ENCODE data around the gene ARHGAP30.

Gene ARHGAP30

GRCh38 chr1:161013488-161014230 lies 56.0 kb downstream of the ARHGAP30 start:
- no peaks in the 10 kb centered on the region for H3K9me3 ChIP-seq (ENCODE audit: control insufficient read depth, insufficient read depth, low read length)
- H3K4me3 ChIP-seq (ENCODE audit: low read length), result peak overlapping the region; percentile 64
- TF ChIP-seq EZH2phosphoT487 (IDR thresholded peaks at IDR 0.05; ENCODE audit: borderline replicate concordance, low read length), result no peak
- TF ChIP-seq, protein P1, sequence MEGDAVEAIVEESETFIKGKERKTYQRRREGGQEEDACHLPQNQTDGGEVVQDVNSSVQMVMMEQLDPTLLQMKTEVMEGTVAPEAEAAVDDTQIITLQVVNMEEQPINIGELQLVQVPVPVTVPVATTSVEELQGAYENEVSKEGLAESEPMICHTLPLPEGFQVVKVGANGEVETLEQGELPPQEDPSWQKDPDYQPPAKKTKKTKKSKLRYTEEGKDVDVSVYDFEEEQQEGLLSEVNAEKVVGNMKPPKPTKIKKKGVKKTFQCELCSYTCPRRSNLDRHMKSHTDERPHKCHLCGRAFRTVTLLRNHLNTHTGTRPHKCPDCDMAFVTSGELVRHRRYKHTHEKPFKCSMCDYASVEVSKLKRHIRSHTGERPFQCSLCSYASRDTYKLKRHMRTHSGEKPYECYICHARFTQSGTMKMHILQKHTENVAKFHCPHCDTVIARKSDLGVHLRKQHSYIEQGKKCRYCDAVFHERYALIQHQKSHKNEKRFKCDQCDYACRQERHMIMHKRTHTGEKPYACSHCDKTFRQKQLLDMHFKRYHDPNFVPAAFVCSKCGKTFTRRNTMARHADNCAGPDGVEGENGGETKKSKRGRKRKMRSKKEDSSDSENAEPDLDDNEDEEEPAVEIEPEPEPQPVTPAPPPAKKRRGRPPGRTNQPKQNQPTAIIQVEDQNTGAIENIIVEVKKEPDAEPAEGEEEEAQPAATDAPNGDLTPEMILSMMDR (IDR thresholded peaks at IDR 0.05; ENCODE audit: low read depth, low read length, poor library complexity, severe bottlenecking), result no peak
- peaks cover 6% of the 10 kb centered on the region for H3F3A ChIP-seq (ENCODE audit: control insufficient read depth, insufficient read depth)
- H4K20me1 ChIP-seq (ENCODE audit: control insufficient read depth, insufficient read depth, low read depth, low read length), result no peaks in the 10 kb centered on the region
- peak overlapping the region; percentile 87 for H3K4me2 ChIP-seq (ENCODE audit: low read length)
- no peaks in the 10 kb centered on the region for H3K27me3 ChIP-seq (ENCODE audit: control insufficient read depth, low read length)
- peaks cover 26% of the 10 kb centered on the region for H3K4me1 ChIP-seq (ENCODE audit: control insufficient read depth, low read length)
- H3K79me2 ChIP-seq (ENCODE audit: control insufficient read depth, low read length), result peaks cover 11% of the 10 kb centered on the region; the same call in 1 of the 2 replicates
- H3K36me3 ChIP-seq (ENCODE audit: control insufficient read depth, low read length), result 0 out of 2 replicates have a peak, but pooled peaks cover 3% of the 10 kb centered on the region
- H3K9me2 ChIP-seq (replicated peaks; ENCODE audit: control insufficient read depth, low read length), result no peaks in the 10 kb centered on the region
- peak overlapping the region; percentile 43 for H3K27ac ChIP-seq (ENCODE audit: low read depth, low read length)

- peak overlapping the region; percentile 87 for H3K4me2 ChIP-seq (ENCODE audit: low read length)
- peaks cover 11% of the 10 kb centered on the region; the same call in 1 of the 2 replicates for H3K79me2 ChIP-seq (ENCODE audit: control insufficient read depth, low read length)
Measured at GRCh38 chr1:161013131-161013487, 56.6 kb downstream of the ARHGAP30 start.

GRCh38 chr1:161012420-161012819 lies 57.3 kb downstream of the ARHGAP30 start:
- H3K4me2 ChIP-seq (ENCODE audit: low read length), result peak overlapping the region; percentile 87
- H3K27ac ChIP-seq (ENCODE audit: low read depth, low read length), result no peak overlapping the region
- TF ChIP-seq, protein P1 (IDR thresholded peaks at IDR 0.05; ENCODE audit: low read depth, low read length, poor library complexity, severe bottlenecking), result no peak
- TF ChIP-seq EZH2phosphoT487 (IDR thresholded peaks at IDR 0.05; ENCODE audit: borderline replicate concordance, low read length), result no peak
- 0 out of 2 replicates have a peak, but pooled peaks cover 3% of the 10 kb centered on the region for H3K36me3 ChIP-seq (ENCODE audit: control insufficient read depth, low read length)
- H4K20me1 ChIP-seq (ENCODE audit: control insufficient read depth, insufficient read depth, low read depth, low read length), result no peaks in the 10 kb centered on the region
- no peaks in the 10 kb centered on the region for H3K27me3 ChIP-seq (ENCODE audit: control insufficient read depth, low read length)
- no peak overlapping the region for H3K4me3 ChIP-seq (ENCODE audit: low read length)
- H3K9me2 ChIP-seq (replicated peaks; ENCODE audit: control insufficient read depth, low read length), result no peaks in the 10 kb centered on the region
- peaks cover 26% of the 10 kb centered on the region for H3K4me1 ChIP-seq (ENCODE audit: control insufficient read depth, low read length)
- peaks cover 11% of the 10 kb centered on the region; the same call in 1 of the 2 replicates for H3K79me2 ChIP-seq (ENCODE audit: control insufficient read depth, low read length)
- H3K9me3 ChIP-seq (ENCODE audit: control insufficient read depth, insufficient read depth, low read length), result no peaks in the 10 kb centered on the region
- H3F3A ChIP-seq (ENCODE audit: control insufficient read depth, insufficient read depth), result peaks cover 6% of the 10 kb centered on the region

More at GRCh38 chr1:161013131-161013487, 56.6 kb downstream of the ARHGAP30 start:
- Histone ChIP-seq H3K9me3 (ENCODE audit: control insufficient read depth, insufficient read depth, low read length) (no peaks in the 10 kb centered on the region), H4K20me1 (ENCODE audit: control insufficient read depth, insufficient read depth, low read depth, low read length) (no peaks in the 10 kb centered on the region), H3K4me1 (ENCODE audit: control insufficient read depth, low read length) (peaks cover 26% of the 10 kb centered on the region), H3K27ac (ENCODE audit: low read depth, low read length) (peak overlapping the region; percentile 43), H3K4me3 (ENCODE audit: low read length) (peak overlapping the region; percentile 64), H3K9me2 (replicated peaks; ENCODE audit: control insufficient read depth, low read length) (no peaks in the 10 kb centered on the region), H3K27me3 (ENCODE audit: control insufficient read depth, low read length) (no peaks in the 10 kb centered on the region), H3K36me3 (ENCODE audit: control insufficient read depth, low read length) (0 out of 2 replicates have a peak, but pooled peaks cover 3% of the 10 kb centered on the region), H3F3A (ENCODE audit: control insufficient read depth, insufficient read depth) (peaks cover 6% of the 10 kb centered on the region)
- TF ChIP-seq EZH2phosphoT487 (IDR thresholded peaks at IDR 0.05; ENCODE audit: borderline replicate concordance, low read length), result no peak
- TF ChIP-seq, protein P1 (IDR thresholded peaks at IDR 0.05; ENCODE audit: low read depth, low read length, poor library complexity, severe bottlenecking), result no peak

All from DOHH2 (cell line).